HCT116 (cell line): ENCODE results near the gene PKMYT1. TPM values are rescaled to one million over a fixed set of nuclear protein-coding genes. Genes with fewer than 3 reads are reported as not detected.

Experiments
- ATAC-seq: fragments of 200-7000 bp; cut with Tn5 transposase; 2 replicates; pipeline ENCODE4 v1.9.1; 2020; ENCODE audit warnings: mild to moderate bottlenecking, moderate library complexity
- BruUV-seq: library from RNA; stranded (reverse); fragments of 400-500 nt; replicated peaks from 2 replicates; lab custom pipeline; 2021; lab: Mats Ljungman, UMichigan
- CTCF ChIA-PET: fragments of 300-600 bp; sonication (Branson Sonifier 250); formaldehyde crosslinking; loops from one replicate; lab custom pipeline; 2021; ENCODE audit warnings: antibody characterized with exemption; lab: Charles Lee
- POLR2A ChIA-PET: fragments of 300-600, 350-600 bp; sonication (Branson Sonifier 250); formaldehyde crosslinking; loops from one replicate; lab custom pipeline; 2021; ENCODE audit warnings: antibody characterized with exemption; lab: Charles Lee
- RAD21 ChIA-PET, 2 experiments: fragments of 300-600 bp; sonication (Branson Sonifier 250); formaldehyde crosslinking; loops; one replicate each; lab custom pipeline; 2023; ENCODE audit warnings: low total read pairs in 2 of 2; ENCODE audit not compliant: uncharacterized antibody in 2 of 2, unreplicated experiment in 2 of 2, low non-redundant PET in 1 of 2; lab: Charles Lee
- DNase-seq: peaks from one replicate; pipeline ENCODE4 v3.0.0-alpha.2; 2010; ENCODE audit warnings: low read depth, low spot score
- H2AFZ ChIP-seq: fragments of 200-600 bp; shearing (Covaris generic), sonication (generic); 2 replicates; pipeline ENCODE4 v1.6.1; 2017; ENCODE audit warnings: low read depth, mixed run types, mixed read lengths, antibody characterized with exemption, low read length; ENCODE audit not compliant: poor library complexity, severe bottlenecking
- H3K27ac ChIP-seq: 2 replicates; pipeline ENCODE4 v1.5.1; 2012; ENCODE audit warnings: low read depth, low read length
- H3K27me3 ChIP-seq: fragments of 200-600 bp; sonication (generic); 2 replicates; pipeline ENCODE4 v1.6.1; 2016; ENCODE audit warnings: mixed run types, low read length, mixed read lengths; ENCODE audit not compliant: insufficient read depth
- H3K36me3 ChIP-seq, 2 experiments: fragments of 200-500 bp in 1 of 2; fragments of 200-600 bp in 1 of 2; sonication (Bioruptor generic) in 1 of 2; sonication (generic) in 1 of 2; 2 replicates each; pipeline versions ENCODE4 v1.5.1 to v1.6.1; 2014 to 2016; ENCODE audit warnings: low read length in 2 of 2, inconsistent platforms in 1 of 2, mixed read lengths in 1 of 2, mixed run types in 1 of 2; ENCODE audit not compliant: insufficient read depth in 2 of 2, control insufficient read depth in 1 of 2
- H3K4me1 ChIP-seq, 2 experiments: fragments of 200-600 bp in 1 of 2; sonication (generic) in 1 of 2; 2 replicates each; pipeline versions ENCODE4 v1.5.1 to v1.6.1; 2012 to 2017; ENCODE audit warnings: low read length in 2 of 2, inconsistent platforms in 1 of 2, mild to moderate bottlenecking in 1 of 2, mixed read lengths in 1 of 2, mixed run types in 1 of 2, moderate library complexity in 1 of 2; ENCODE audit not compliant: insufficient read depth in 2 of 2, control insufficient read depth in 1 of 2
- H3K4me2 ChIP-seq: fragments of 200-600 bp; sonication (generic); 2 replicates; pipeline ENCODE4 v1.6.1; 2017; ENCODE audit warnings: mixed run types, low read length, mixed read lengths
- H3K4me3 ChIP-seq, 2 experiments: fragments of 200-600 bp in 1 of 2; sonication (generic) in 1 of 2; replicated peaks in 1 of 2; 2 replicates each; pipeline ENCODE4 v1.5.1; 2011 to 2016; ENCODE audit warnings: low read length in 2 of 2, control low read depth in 1 of 2, low read depth in 1 of 2, mild to moderate bottlenecking in 1 of 2, mixed read lengths in 1 of 2, mixed run types in 1 of 2
- H3K79me2 ChIP-seq: fragments of 200-600 bp; sonication (generic); 2 replicates; pipeline ENCODE4 v1.6.1; 2017; ENCODE audit warnings: mild to moderate bottlenecking, mixed run types, low read length, moderate library complexity, mixed read lengths; ENCODE audit not compliant: insufficient read depth
- H3K9ac ChIP-seq: fragments of 200-600 bp; sonication (generic); 2 replicates; pipeline ENCODE4 v1.6.1; 2016; ENCODE audit warnings: low read length, mixed read lengths
- H3K9me2 ChIP-seq: fragments of 200-600 bp; sonication (generic), shearing (Covaris generic); 2 replicates; pipeline ENCODE4 v1.6.1; 2017; ENCODE audit warnings: mixed run types, mild to moderate bottlenecking, moderate library complexity; ENCODE audit not compliant: insufficient read depth
- H3K9me3 ChIP-seq, 2 experiments: fragments of 200-500 bp in 1 of 2; fragments of 200-600 bp in 1 of 2; sonication (Bioruptor generic) in 1 of 2; sonication (generic) in 1 of 2; 2 replicates each; pipeline ENCODE4 v1.6.1; 2014 to 2017; ENCODE audit warnings: low read length in 2 of 2, mixed read lengths in 2 of 2, inconsistent platforms in 1 of 2, low read depth in 1 of 2, mild to moderate bottlenecking in 1 of 2, mixed run types in 1 of 2, moderate library complexity in 1 of 2; ENCODE audit not compliant: control insufficient read depth in 1 of 2, insufficient read depth in 1 of 2
- H4K20me1 ChIP-seq: fragments of 200-600 bp; sonication (generic), shearing (Covaris generic); 2 replicates; pipeline ENCODE4 v1.6.1; 2017; ENCODE audit warnings: mixed run types, mild to moderate bottlenecking, moderate library complexity; ENCODE audit not compliant: insufficient read depth
- CEBPB ChIP-seq: IDR thresholded peaks from 2 replicates; pipeline ENCODE4 v1.6.1; 2012; ENCODE audit warnings: low read depth
- ELF1 ChIP-seq: IDR thresholded peaks from 2 replicates; pipeline ENCODE4 v1.6.1; 2012; ENCODE audit warnings: low read depth, borderline replicate concordance
- POLR2A ChIP-seq: IDR thresholded peaks from 2 replicates; pipeline ENCODE4 v1.7.0; 2011; ENCODE audit warnings: borderline replicate concordance; ENCODE audit not compliant: insufficient read depth, insufficient read length; ENCODE audit errors: extremely low read depth
- YY1 ChIP-seq: IDR thresholded peaks from 2 replicates; pipeline ENCODE4 v1.6.1; 2011; ENCODE audit warnings: low read length, low read depth, moderate library complexity, mild to moderate bottlenecking; ENCODE audit not compliant: insufficient replicate concordance; ENCODE audit errors: extremely low read depth
- ZBTB33 ChIP-seq: IDR thresholded peaks from 2 replicates; pipeline ENCODE4 v1.6.1; 2011; ENCODE audit warnings: mild to moderate bottlenecking, low read length, moderate library complexity; ENCODE audit not compliant: insufficient replicate concordance; ENCODE audit errors: extremely low read depth
- ZNF274 ChIP-seq: fragments of 200-500 bp; sonication (Bioruptor generic); IDR thresholded peaks from 2 replicates; pipeline ENCODE4 v1.6.1; 2014; ENCODE audit warnings: mild to moderate bottlenecking, low read depth, low read length, inconsistent platforms
- intact Hi-C: fragments of 100-400 bp; cut with micrococcal nuclease; formaldehyde crosslinking; loops from 2 replicates; pipeline ENCODE4 v1.10.0; 2022
- total RNA-seq: library from RNA; stranded (reverse); gene quantifications from one replicate; pipeline ENCODE4 v1.2.1, GENCODE V29; 2021; ENCODE audit not compliant: unreplicated experiment
- TF ChIP-seq, protein P1 (sequence below): IDR thresholded peaks from 2 replicates; pipeline ENCODE4 v1.6.1; 2012

The PKMYT1 gene
- total RNA-seq, 1 experiment from 2014 or later, result 104 TPM

- Histone ChIP-seq H3K79me2 (no peaks in the 10 kb centered on the region), H3K9ac (no peak overlapping the region), H3K27ac (no peak overlapping the region), H3K4me2 (no peak overlapping the region), H2AFZ (no peak overlapping the region), H3K9me3 (no peaks in the 10 kb centered on the region), H3K4me1 (no peaks in the 10 kb centered on the region), H3K4me3 (no peak overlapping the region), H3K36me3 (peaks cover 0 to 4% of the 10 kb centered on the region in 2 experiments; a peak in 1 of 4 replicates), H4K20me1 (no peaks in the 10 kb centered on the region), H3K27me3 (no peaks in the 10 kb centered on the region), H3K9me2 (no peaks in the 10 kb centered on the region)
- ChIA-PET CTCF (no interaction called here), RAD21 (no interaction called here), POLR2A (no interaction called here)
- ATAC-seq (no peak), DNase-seq (no peak)
- intact Hi-C loops, result no loop called here
- TF ChIP-seq POLR2A (no peak), CEBPB (no peak), ZNF274 (no peak), ZBTB33 (no peak), YY1 (no peak), ELF1 (no peak)
- TF ChIP-seq, protein P1, sequence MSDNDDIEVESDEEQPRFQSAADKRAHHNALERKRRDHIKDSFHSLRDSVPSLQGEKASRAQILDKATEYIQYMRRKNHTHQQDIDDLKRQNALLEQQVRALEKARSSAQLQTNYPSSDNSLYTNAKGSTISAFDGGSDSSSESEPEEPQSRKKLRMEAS, result no peak
- BruUV-seq, result no TSS peak
Observed at GRCh38 chr16:2950353-2950724, 29.9 kb downstream of the PKMYT1 start.
